Mesodermal cell (in vitro differentiated cells): Measurements from ENCODE around the gene NHS.

Source experiments
- H3K27ac ChIP-seq: 2 replicates; pipeline ENCODE4 v1.7.0; 2013; ENCODE audit warnings: mild to moderate bottlenecking, low read depth, low read length, moderate library complexity; ENCODE audit not compliant: severe bottlenecking
- H3K36me3 ChIP-seq: 2 replicates; pipeline ENCODE4 v1.7.1; 2013; ENCODE audit warnings: mild to moderate bottlenecking, low read length, moderate library complexity; ENCODE audit not compliant: control insufficient read depth, insufficient read depth
- H3K4me1 ChIP-seq: one replicate; pipeline ENCODE4 v1.7.1; 2013; ENCODE audit warnings: mild to moderate bottlenecking, low read length; ENCODE audit not compliant: insufficient read depth, control insufficient read depth, poor library complexity, severe bottlenecking
- H3K4me3 ChIP-seq: 2 replicates; pipeline ENCODE4 v1.7.0; 2013; ENCODE audit warnings: low read length, control low read depth, mild to moderate bottlenecking; ENCODE audit not compliant: insufficient read depth, poor library complexity, severe bottlenecking; ENCODE audit errors: extremely low read depth
- H3K9me3 ChIP-seq: 2 replicates; pipeline ENCODE4 v1.7.1; 2013; ENCODE audit warnings: mild to moderate bottlenecking, low read length, moderate library complexity; ENCODE audit not compliant: control insufficient read depth
- WGBS, 2 experiments: methylation state at CpG; one replicate each; pipeline ENCODE4 v1.1.5; 2013; ENCODE audit warnings: missing lambda C conversion rate in 2 of 2; ENCODE audit not compliant: insufficient coverage in 2 of 2; 5-methylcytosine and 5-hydroxymethylcytosine counted together

Gene NHS

DNA sequence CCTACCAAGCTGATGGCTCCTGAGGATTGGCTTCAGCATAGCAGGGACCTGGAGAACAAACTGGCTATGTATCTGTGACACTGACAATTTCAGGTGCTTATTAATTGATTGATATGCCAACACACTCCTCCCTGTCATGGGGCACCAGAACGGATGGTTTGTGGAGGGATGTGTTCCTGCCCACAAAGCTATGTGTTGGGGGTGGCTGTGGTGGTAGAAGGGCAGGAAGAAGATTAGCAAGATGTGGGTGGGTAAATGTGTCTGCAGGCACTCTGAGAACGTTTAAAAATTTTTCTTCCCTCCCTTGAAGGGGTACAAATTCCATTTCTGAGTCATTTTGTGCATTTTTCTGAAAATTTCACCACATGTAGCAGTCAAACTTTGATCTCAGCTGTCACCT lies 307.3 kb downstream of the NHS start:
- WGBS, 2 experiments, result 80% methylated on average over 1 of the region's 2 CpGs; no CpG with 5 or more reads in 1 of the 2 experiments
- Histone ChIP-seq H3K9me3 (no peaks in the 10 kb centered on the region), H3K4me3 (no peak overlapping the region), H3K36me3 (no peaks in the 10 kb centered on the region), H3K4me1 (peaks cover 7% of the 10 kb centered on the region), H3K27ac (no peak overlapping the region)

- Histone ChIP-seq H3K9me3 (no peaks in the 10 kb centered on the region), H3K27ac (no peak overlapping the region), H3K36me3 (no peaks in the 10 kb centered on the region), H3K4me3 (no peak overlapping the region), H3K4me1 (peaks cover 7% of the 10 kb centered on the region)
- 80 to 83% methylated on average over 1 of the region's 4 CpGs for WGBS, 2 experiments
These were observed 310.0 kb downstream of the NHS start for GRCh38 chrX:17685026-17685425.

- H3K4me3 ChIP-seq, result no peak overlapping the region
- WGBS, 2 experiments, result 80% methylated on average over 1 of the region's 14 CpGs; no CpG with 5 or more reads in 1 of the 2 experiments
- H3K27ac ChIP-seq, result no peak overlapping the region
- no peaks in the 10 kb centered on the region for H3K4me1 ChIP-seq
- H3K36me3 ChIP-seq, result no peaks in the 10 kb centered on the region
- no peaks in the 10 kb centered on the region for H3K9me3 ChIP-seq
These were observed 312.6 kb downstream of the NHS start for GRCh38 chrX:17687648-17688047.

DNA sequence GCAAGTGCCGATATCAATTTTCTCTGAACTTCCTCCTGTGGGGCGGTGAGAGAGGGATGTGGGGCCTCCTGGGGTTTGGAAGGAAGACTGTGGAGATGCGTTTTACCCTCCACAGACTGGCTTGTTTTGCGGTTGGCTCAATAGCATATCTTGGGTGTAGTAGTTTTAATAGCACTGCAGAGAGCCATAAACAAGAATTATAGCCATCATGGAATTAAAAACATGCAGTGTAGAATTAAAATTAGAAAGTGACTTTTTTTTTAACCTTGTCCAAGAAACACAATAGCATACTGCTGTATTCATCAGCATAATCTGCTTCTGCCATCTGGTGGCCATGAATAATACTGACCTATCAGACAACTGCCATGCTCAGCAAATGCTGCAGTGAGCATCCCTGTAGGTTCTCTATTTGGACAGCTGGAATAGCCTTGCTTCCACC lies 315.0 kb downstream of the NHS start:
- Histone ChIP-seq H3K36me3 (no peaks in the 10 kb centered on the region), H3K4me1 (no peaks in the 10 kb centered on the region), H3K4me3 (no peak overlapping the region), H3K9me3 (no peaks in the 10 kb centered on the region), H3K27ac (no peak overlapping the region)
- WGBS, 2 experiments, result no CpG with 5 or more reads among the region's 4 CpGs

- Histone ChIP-seq H3K36me3 (no peaks in the 10 kb centered on the region), H3K4me1 (no peaks in the 10 kb centered on the region), H3K4me3 (no peak overlapping the region), H3K9me3 (no peaks in the 10 kb centered on the region), H3K27ac (no peak overlapping the region)
- WGBS, 2 experiments, result 56% methylated on average over 2 of the region's 5 CpGs; no CpG with 5 or more reads in 1 of the 2 experiments
These were observed 317.8 kb downstream of the NHS start for GRCh38 chrX:17692709-17693346.

DNA sequence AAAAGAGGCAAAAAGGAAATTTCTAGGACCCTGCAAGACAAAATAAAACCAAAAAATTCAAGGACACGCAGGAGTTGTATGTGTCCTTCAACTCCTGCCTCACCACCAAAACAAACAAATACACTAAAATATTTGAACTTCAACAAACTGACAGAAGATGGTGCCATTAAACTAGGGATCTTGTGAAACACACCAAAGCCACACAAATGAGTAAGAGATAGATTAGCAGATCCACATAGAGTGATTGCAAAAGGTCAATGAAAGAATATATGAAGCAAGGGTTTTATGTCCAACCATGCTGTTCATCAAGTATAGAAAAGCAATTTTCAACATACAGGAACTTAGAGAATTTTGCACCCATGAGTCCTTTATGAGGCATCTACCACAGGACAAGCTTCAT lies 322.2 kb downstream of the NHS start:
- Histone ChIP-seq H3K9me3 (no peaks in the 10 kb centered on the region), H3K4me3 (no peak overlapping the region), H3K36me3 (no peaks in the 10 kb centered on the region), H3K27ac (no peak overlapping the region), H3K4me1 (no peaks in the 10 kb centered on the region)
- no CpG with 5 or more reads among the region's 1 CpG for WGBS, 2 experiments

DNA sequence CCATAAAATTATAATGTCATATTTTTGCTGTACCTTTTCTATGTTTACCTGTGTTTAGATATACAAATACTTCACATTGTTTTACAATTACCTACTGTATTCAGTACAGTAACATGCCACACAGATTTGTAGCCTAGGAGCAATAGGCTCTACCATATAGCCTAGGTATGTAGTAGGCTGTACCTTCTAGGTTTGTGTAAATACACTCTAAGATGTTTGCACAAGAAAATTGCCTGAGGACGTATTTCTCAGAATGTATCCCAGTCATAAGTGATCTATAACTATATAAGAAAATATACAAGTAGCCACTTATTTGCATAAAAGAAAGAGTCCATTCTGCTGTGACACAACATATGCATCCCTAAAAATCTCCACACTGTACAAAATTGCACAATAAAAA lies 326.0 kb downstream of the NHS start:
- Histone ChIP-seq H3K36me3 (no peaks in the 10 kb centered on the region), H3K4me1 (no peaks in the 10 kb centered on the region)
- WGBS, 2 experiments, result no CpG with 5 or more reads among the region's 1 CpG

GRCh38 chrX:17703201-17703600 lies 328.2 kb downstream of the NHS start:
- Histone ChIP-seq H3K9me3 (no peaks in the 10 kb centered on the region), H3K4me3 (no peak overlapping the region), H3K4me1 (peaks cover 12% of the 10 kb centered on the region), H3K36me3 (no peaks in the 10 kb centered on the region), H3K27ac (no peak overlapping the region)
- WGBS, 2 experiments, result 60 to 80% methylated on average over 1 of the region's 2 CpGs

More for the DNA sequence above, 326.0 kb downstream of the NHS start:
- H3K4me3 ChIP-seq, result no peak overlapping the region
- no peak overlapping the region for H3K27ac ChIP-seq
- no peaks in the 10 kb centered on the region for H3K9me3 ChIP-seq

DNA sequence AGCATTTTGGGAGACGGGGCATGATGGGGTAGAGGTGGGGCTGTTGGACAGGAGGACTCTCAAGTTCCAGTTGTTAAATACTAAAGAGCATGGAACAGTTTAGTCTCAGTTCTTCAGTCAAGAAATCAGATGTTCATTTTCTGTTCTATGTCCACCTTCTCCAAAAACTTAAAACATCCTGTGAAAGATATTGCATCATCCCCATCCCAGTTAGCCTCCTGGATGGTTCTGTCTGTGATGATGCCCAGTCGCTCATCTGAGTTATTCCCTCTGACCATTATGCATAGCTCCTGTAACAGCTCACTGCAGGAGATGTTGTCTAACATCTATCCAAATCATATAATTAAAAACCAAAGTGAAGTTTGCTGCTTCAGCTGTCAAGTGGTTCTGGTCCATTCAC lies 330.2 kb downstream of the NHS start:
- H3K4me1 ChIP-seq, result peaks cover 12% of the 10 kb centered on the region
- no peaks in the 10 kb centered on the region for H3K9me3 ChIP-seq
- no peaks in the 10 kb centered on the region for H3K36me3 ChIP-seq
- H3K4me3 ChIP-seq, result no peak overlapping the region
- 100% methylated on average over 1 of the region's 2 CpGs; no CpG with 5 or more reads in 1 of the 2 experiments for WGBS, 2 experiments
- no peak overlapping the region for H3K27ac ChIP-seq

GRCh38 chrX:17706676-17707075 lies 331.7 kb downstream of the NHS start:
- H3K4me3 ChIP-seq, result no peak overlapping the region
- H3K4me1 ChIP-seq, result peaks cover 12% of the 10 kb centered on the region
- 93 to 100% methylated on average over 1 to 2 of the region's 4 CpGs for WGBS, 2 experiments
- H3K27ac ChIP-seq, result peak overlapping the region; percentile 53
- H3K36me3 ChIP-seq, result no peaks in the 10 kb centered on the region
- H3K9me3 ChIP-seq, result no peaks in the 10 kb centered on the region

DNA sequence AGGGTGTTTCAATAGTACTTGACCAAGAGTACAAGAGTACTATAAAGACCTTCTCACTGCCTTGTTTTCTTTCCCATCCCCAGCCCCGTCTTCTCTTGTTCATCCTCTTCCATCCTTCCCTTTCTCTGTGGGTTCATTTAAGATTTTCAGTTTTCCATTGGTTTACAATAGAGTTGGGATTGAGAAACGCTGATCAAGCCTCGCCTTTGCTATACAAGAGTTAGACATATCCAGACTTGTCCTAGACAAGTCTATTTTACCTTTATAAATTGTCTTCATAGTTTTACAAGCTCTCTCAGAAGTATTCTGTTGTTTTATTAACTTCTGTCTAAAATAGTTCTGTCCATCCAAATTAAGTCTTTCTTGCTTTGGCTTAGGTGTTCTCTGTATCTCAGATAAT lies 332.7 kb downstream of the NHS start:
- Histone ChIP-seq H3K9me3 (no peaks in the 10 kb centered on the region), H3K4me3 (no peak overlapping the region), H3K36me3 (no peaks in the 10 kb centered on the region), H3K4me1 (peaks cover 12% of the 10 kb centered on the region), H3K27ac (no peak overlapping the region)
- WGBS, 2 experiments, result no CpG with 5 or more reads among the region's 3 CpGs
